K562 (cell line): Measurements from ENCODE around the gene FOXN1.

Experiments used
- BHLHE40 ChIP-seq: IDR thresholded peaks from 2 replicates; pipeline ENCODE4 v1.6.1; 2011; ENCODE audit warnings: low read length, improper control_type of control experiment
- E2F4 ChIP-seq: sonication (generic); formaldehyde crosslinking; IDR thresholded peaks from 2 replicates; pipeline ENCODE4 v1.8.0; 2022; ENCODE audit warnings: mild to moderate bottlenecking, low read depth, missing genetic modification reagents
- MNT ChIP-seq, 2 experiments: fragments of 450-650 bp; conservative IDR thresholded peaks; 2 replicates each; pipeline ENCODE4 v1.6.1; 2017; ENCODE audit warnings: mild to moderate bottlenecking in 2 of 2, moderate library complexity in 2 of 2
- SIN3A ChIP-seq, 2 experiments: fragments of 150-350 bp in 1 of 2; IDR thresholded peaks; 2 replicates each; pipeline ENCODE4 v1.6.1; 2011 to 2016; ENCODE audit warnings: borderline replicate concordance in 2 of 2, low read depth in 2 of 2, low read length in 2 of 2, mild to moderate bottlenecking in 2 of 2, moderate library complexity in 2 of 2; ENCODE audit not compliant: control insufficient read depth in 1 of 2
- SMC3 ChIP-seq: conservative IDR thresholded peaks from 2 replicates; pipeline ENCODE4 v1.6.1; 2011; ENCODE audit warnings: low read depth, low read length, improper control_type of control experiment; ENCODE audit not compliant: insufficient read depth
- ZFP36 ChIP-seq: fragments of 150-350 bp; IDR thresholded peaks from 2 replicates; pipeline ENCODE4 v1.6.1; 2018; ENCODE audit warnings: low read length, low read depth; ENCODE audit not compliant: partially characterized antibody
- TF ChIP-seq, protein P1 (sequence below): fragments of 450-650 bp; IDR thresholded peaks from 2 replicates; pipeline ENCODE4 v1.6.1; 2016; ENCODE audit warnings: antibody characterized with exemption
- TF ChIP-seq, protein P2 (sequence below): sonication (generic); formaldehyde crosslinking; IDR thresholded peaks from 2 replicates; pipeline ENCODE4 v1.8.1; 2023; ENCODE audit warnings: mild to moderate bottlenecking, missing genetic modification reagents

DNA sequence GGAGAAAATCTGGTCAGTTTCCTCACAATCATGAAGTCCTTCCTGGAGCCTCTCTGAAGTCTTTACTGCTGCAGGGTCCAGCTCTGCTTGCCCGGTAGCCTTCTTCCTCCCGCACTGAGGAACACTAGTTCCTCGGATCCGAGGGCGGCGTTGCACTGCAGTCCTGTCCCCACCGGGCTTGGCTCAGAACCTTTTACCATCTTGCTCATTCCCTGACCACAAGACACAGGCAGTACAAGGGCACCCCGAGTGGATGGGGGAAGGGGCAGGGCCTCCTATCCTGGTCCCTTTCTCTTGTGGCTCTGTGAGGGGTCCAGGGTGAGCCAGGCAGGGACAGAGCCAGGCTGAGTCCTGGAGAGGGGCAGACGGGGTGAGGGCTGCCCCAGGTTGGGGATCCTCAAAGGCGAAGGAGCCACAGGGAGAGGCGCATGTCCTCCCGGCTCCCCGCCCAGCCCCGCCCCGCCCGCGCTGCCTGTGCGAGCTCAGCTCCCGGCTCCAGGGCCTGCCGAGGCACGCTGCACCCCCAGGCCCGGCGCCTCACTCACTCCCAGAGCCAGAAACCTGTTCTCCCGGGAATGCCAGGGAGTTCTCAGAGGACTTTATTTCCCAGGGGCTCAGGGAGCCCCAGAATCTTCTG lies 1.5 kb downstream of the FOXN1 start:
- no peak for TF ChIP-seq BHLHE40
- TF ChIP-seq SIN3A (IDR thresholded peaks at IDR 0.05; ENCODE audit: borderline replicate concordance in 2 of 2, control insufficient read depth in 1 of 2, low read depth in 2 of 2, low read length in 2 of 2), result no peak
- TF ChIP-seq, protein P1, sequence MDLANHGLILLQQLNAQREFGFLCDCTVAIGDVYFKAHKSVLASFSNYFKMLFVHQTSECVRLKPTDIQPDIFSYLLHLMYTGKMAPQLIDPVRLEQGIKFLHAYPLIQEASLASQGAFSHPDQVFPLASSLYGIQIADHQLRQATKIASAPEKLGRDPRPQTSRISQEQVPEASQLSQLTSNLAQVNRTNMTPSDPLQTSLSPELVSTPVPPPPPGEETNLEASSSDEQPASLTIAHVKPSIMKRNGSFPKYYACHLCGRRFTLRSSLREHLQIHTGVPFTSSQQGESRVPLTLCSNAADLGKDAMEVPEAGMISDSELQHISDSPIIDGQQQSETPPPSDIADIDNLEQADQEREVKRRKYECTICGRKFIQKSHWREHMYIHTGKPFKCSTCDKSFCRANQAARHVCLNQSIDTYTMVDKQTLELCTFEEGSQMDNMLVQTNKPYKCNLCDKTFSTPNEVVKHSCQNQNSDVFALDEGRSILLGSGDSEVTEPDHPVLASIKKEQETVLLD, result no peak
- TF ChIP-seq, protein P2, sequence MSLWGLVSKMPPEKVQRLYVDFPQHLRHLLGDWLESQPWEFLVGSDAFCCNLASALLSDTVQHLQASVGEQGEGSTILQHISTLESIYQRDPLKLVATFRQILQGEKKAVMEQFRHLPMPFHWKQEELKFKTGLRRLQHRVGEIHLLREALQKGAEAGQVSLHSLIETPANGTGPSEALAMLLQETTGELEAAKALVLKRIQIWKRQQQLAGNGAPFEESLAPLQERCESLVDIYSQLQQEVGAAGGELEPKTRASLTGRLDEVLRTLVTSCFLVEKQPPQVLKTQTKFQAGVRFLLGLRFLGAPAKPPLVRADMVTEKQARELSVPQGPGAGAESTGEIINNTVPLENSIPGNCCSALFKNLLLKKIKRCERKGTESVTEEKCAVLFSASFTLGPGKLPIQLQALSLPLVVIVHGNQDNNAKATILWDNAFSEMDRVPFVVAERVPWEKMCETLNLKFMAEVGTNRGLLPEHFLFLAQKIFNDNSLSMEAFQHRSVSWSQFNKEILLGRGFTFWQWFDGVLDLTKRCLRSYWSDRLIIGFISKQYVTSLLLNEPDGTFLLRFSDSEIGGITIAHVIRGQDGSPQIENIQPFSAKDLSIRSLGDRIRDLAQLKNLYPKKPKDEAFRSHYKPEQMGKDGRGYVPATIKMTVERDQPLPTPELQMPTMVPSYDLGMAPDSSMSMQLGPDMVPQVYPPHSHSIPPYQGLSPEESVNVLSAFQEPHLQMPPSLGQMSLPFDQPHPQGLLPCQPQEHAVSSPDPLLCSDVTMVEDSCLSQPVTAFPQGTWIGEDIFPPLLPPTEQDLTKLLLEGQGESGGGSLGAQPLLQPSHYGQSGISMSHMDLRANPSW (CRISPR knock-in tag), result no peak
- no peak for TF ChIP-seq MNT (conservative IDR thresholded peaks at IDR 0.05)
- no peak for TF ChIP-seq SMC3
- TF ChIP-seq E2F4 (CRISPR knock-in tag), result no peak
- no peak for TF ChIP-seq ZFP36
